Fibroblast of lung (primary cell): Measurements from ENCODE around the gene LSM7. TPM values are rescaled to one million over a fixed set of nuclear protein-coding genes. Genes with fewer than 3 reads are reported as not detected.

Experiments used
- DNase-seq, 2 donors: peaks; one replicate each; pipeline versions ENCODE4 v3.0.0 to v3.0.0-alpha.2; 2010; ENCODE audit warnings: low read depth in 2 of 2
- H2AFZ ChIP-seq: 2 replicates; pipeline ENCODE4 v1.5.1; 2012; ENCODE audit warnings: low read length, control low read depth, inconsistent platforms
- H3K27ac ChIP-seq: 2 replicates; pipeline ENCODE4 v1.5.1; 2011; ENCODE audit warnings: low read length, control low read depth; ENCODE audit not compliant: insufficient read depth
- H3K27me3 ChIP-seq: 2 replicates; pipeline ENCODE4 v1.5.1; 2011; ENCODE audit warnings: mild to moderate bottlenecking, low read length; ENCODE audit not compliant: control insufficient read depth, insufficient read depth
- H3K36me3 ChIP-seq: 2 replicates; pipeline ENCODE4 v1.5.1; 2011; ENCODE audit warnings: low read length; ENCODE audit not compliant: control insufficient read depth, insufficient read depth
- H3K4me1 ChIP-seq: 2 replicates; pipeline ENCODE4 v1.5.1; 2011; ENCODE audit warnings: low read length; ENCODE audit not compliant: control insufficient read depth, insufficient read depth; ENCODE audit errors: extremely low read depth
- H3K4me2 ChIP-seq: 2 replicates; pipeline ENCODE4 v1.5.1; 2011; ENCODE audit warnings: low read length, control low read depth; ENCODE audit not compliant: insufficient read depth; ENCODE audit errors: extremely low read depth
- H3K4me3 ChIP-seq, 4 experiments: fragments of 200-600 bp in 1 of 4; sonication (generic) in 1 of 4; replicated peaks in 1 of 4; 2 replicates each; pipeline ENCODE4 v1.5.1; 2011 to 2016; ENCODE audit warnings: low read length in 4 of 4, low read depth in 3 of 4, mild to moderate bottlenecking in 3 of 4, control low read depth in 2 of 4, inconsistent platforms in 1 of 4, mixed read lengths in 1 of 4; ENCODE audit not compliant: insufficient read depth in 1 of 4; ENCODE audit errors: control extremely low read depth in 1 of 4
- H3K79me2 ChIP-seq: 2 replicates; pipeline ENCODE4 v1.5.1; 2012; ENCODE audit warnings: mild to moderate bottlenecking, low read length, inconsistent platforms; ENCODE audit not compliant: control insufficient read depth, insufficient read depth
- H3K9ac ChIP-seq: 2 replicates; pipeline ENCODE4 v1.5.1; 2011; ENCODE audit warnings: mild to moderate bottlenecking, low read length, control low read depth; ENCODE audit not compliant: insufficient read depth
- H3K9me3 ChIP-seq: 2 replicates; pipeline ENCODE4 v1.5.1; 2012; ENCODE audit warnings: low read depth, low read length; ENCODE audit not compliant: control insufficient read depth, insufficient read depth
- H4K20me1 ChIP-seq: 2 replicates; pipeline ENCODE4 v1.5.1; 2011; ENCODE audit warnings: low read length; ENCODE audit not compliant: control insufficient read depth, insufficient read depth; ENCODE audit errors: extremely low read depth
- EZH2 ChIP-seq: IDR thresholded peaks from 2 replicates; pipeline ENCODE4 v1.5.1; 2012; ENCODE audit warnings: low read length, control low read depth, mild to moderate bottlenecking; ENCODE audit errors: missing control alignments
- polyA plus RNA-seq, 2 donors: library from polyadenylated mRNA; depleted of rRNA in 1 of 2; stranded (reverse) in 1 of 2; unstranded in 1 of 2; fragments of >200 nt; gene quantifications; 2 replicates each; pipeline ENCODE4 v1.2.1, GENCODE V29; 2011 to 2012; ENCODE audit warnings: missing spikeins in 1 of 2
- total RNA-seq: library from RNA; depleted of rRNA; stranded (reverse); fragments of >200 nt; gene quantifications from 2 replicates; pipeline ENCODE4 v1.2.1, GENCODE V29; 2014
- TF ChIP-seq, protein P1 (sequence below), 2 donors: IDR thresholded peaks in 1 of 2; conservative IDR thresholded peaks in 1 of 2; 1 replicate in 1 of 2; 2 replicates in 1 of 2; pipeline ENCODE4 v1.5.1; 2011 to 2012; ENCODE audit warnings: low read length in 2 of 2, control low read depth in 1 of 2, inconsistent platforms in 1 of 2, low read depth in 1 of 2, mild to moderate bottlenecking in 1 of 2

LSM7 gene
- total and polyA plus RNA-seq, 2 donors (not counting 1 experiment from before 2014, with no cell fraction given): 43.1 to 182 TPM

DNA sequence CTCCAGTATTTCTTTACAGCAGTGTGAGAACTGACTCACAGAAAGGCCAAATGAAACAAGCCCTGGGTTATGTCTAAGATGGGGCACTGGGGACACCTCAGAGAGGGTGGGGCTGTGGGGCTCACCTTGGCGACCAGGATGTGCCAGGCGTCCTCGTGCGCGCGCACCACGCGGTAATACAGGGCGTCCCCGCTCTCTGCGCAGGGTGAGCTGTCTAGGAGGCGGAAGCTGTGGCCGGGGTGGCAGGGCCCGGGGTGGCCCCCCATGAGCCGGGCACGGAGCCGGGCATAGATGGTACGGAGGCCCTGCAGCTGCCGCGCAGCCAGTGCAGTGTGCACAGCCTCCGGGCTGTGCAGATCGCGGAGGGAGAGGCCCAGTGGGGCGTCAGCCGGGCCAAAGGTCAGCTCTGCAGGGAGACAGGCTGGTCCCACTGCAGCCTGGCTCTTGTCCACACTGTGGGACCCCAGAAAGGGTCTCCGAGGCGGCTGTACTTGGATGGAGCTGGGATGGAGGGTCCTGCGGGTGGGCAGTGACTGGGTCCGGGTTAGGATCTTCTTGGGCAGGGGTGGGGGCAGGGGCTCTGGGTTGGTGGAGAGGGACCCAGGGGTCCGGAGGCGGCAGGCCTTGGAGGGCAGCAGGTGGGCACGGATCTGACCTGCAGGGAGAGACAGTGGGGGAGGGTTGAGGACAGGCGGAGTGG, 49.8 kb downstream of the LSM7 start:
- Histone ChIP-seq H3K36me3 (peaks cover 10% of the 10 kb centered on the region), H2AFZ (no peak overlapping the region), H4K20me1 (no peaks in the 10 kb centered on the region), H3K27me3 (no peaks in the 10 kb centered on the region), H3K9me3 (no peaks in the 10 kb centered on the region), H3K4me3 (no peak overlapping the region), H3K9ac (no peak overlapping the region), H3K4me2 (no peak overlapping the region), H3K4me1 (peaks cover 2% of the 10 kb centered on the region), H3K79me2 (peaks cover 16% of the 10 kb centered on the region), H3K27ac (no peak overlapping the region)
- TF ChIP-seq, protein P1, sequence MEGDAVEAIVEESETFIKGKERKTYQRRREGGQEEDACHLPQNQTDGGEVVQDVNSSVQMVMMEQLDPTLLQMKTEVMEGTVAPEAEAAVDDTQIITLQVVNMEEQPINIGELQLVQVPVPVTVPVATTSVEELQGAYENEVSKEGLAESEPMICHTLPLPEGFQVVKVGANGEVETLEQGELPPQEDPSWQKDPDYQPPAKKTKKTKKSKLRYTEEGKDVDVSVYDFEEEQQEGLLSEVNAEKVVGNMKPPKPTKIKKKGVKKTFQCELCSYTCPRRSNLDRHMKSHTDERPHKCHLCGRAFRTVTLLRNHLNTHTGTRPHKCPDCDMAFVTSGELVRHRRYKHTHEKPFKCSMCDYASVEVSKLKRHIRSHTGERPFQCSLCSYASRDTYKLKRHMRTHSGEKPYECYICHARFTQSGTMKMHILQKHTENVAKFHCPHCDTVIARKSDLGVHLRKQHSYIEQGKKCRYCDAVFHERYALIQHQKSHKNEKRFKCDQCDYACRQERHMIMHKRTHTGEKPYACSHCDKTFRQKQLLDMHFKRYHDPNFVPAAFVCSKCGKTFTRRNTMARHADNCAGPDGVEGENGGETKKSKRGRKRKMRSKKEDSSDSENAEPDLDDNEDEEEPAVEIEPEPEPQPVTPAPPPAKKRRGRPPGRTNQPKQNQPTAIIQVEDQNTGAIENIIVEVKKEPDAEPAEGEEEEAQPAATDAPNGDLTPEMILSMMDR (conservative IDR thresholded peaks at IDR 0.05 in 1 of 2, IDR thresholded peaks at IDR 0.05 in 1 of 2; ENCODE audit: low read depth in 1 of 2, low read length in 2 of 2): no peak
- TF ChIP-seq EZH2: no peak
- no peak for DNase-seq

DNA sequence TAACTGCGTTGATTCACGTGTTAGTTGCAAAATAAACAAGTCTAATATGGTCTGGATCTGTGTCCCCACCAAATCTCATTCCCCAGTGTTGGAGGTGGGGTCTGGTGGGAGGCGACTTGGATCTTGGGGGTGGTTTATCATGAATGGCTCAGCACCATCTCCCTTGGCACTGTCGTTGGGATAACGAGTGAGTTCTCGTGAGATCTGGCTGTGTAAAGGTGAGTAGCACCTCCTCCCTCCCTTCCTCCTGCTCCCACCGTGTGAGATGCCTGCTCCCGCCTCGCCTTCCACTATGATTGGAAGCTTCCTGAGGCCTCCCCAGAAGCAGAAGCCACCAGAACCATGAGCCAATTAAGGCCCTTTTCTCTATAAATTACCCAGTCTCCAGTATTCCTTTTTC, 51.2 kb downstream of the LSM7 start:
- peaks cover 30% of the 10 kb centered on the region for H3K79me2 ChIP-seq
- no peak overlapping the region for H3K4me3 ChIP-seq
- peaks cover 9% of the 10 kb centered on the region for H3K4me1 ChIP-seq
- DNase-seq: no peak
- H4K20me1 ChIP-seq: peaks cover 2% of the 10 kb centered on the region
- H3K9ac ChIP-seq: no peak overlapping the region
- no peak overlapping the region for H3K4me2 ChIP-seq
- no peak overlapping the region for H3K27ac ChIP-seq
- no peaks in the 10 kb centered on the region for H3K27me3 ChIP-seq
- peaks cover 16% of the 10 kb centered on the region for H3K36me3 ChIP-seq
- no peak overlapping the region for H2AFZ ChIP-seq
- TF ChIP-seq EZH2: no peak
- TF ChIP-seq, protein P1 (conservative IDR thresholded peaks at IDR 0.05 in 1 of 2, IDR thresholded peaks at IDR 0.05 in 1 of 2; ENCODE audit: low read depth in 1 of 2, low read length in 2 of 2): no peak
- H3K9me3 ChIP-seq: no peaks in the 10 kb centered on the region

DNA sequence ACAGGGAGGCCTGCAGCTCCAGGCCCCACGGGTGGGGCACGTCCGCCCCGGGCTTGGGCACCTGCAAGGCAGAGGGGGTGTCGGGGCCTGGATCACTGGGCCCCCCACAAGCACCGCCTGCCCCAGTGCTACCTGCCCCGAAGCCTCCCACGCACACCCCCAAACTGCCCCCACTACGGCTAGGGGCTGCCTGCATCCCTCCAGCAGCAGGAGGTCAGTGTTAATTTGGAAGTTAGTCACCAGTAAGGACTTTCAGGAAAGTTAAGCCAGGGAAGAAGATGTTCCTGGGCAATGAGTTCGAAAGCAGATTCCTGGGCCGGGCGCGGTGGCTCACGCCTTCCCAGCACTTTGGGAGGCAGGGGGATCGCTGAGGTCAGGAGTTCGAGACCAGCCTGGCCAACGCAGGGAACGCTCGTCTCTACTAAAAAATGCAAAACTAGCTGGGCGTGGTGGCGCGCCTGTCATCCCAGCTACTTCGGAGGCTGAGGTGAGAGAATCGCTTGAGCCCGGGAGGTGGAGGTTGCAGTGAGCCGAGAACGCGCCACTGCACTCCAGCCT, 51.9 kb downstream of the LSM7 start:
- DNase-seq: no peak
- Histone ChIP-seq H4K20me1 (peaks cover 4% of the 10 kb centered on the region), H3K4me3 (no peak overlapping the region), H3K4me2 (no peak overlapping the region), H3K27me3 (no peaks in the 10 kb centered on the region), H3K79me2 (peaks cover 37% of the 10 kb centered on the region), H3K9me3 (no peaks in the 10 kb centered on the region), H3K36me3 (peaks cover 20% of the 10 kb centered on the region), H2AFZ (no peak overlapping the region), H3K9ac (no peak overlapping the region), H3K4me1 (peaks cover 9% of the 10 kb centered on the region), H3K27ac (no peak overlapping the region)
- TF ChIP-seq, protein P1 (conservative IDR thresholded peaks at IDR 0.05 in 1 of 2, IDR thresholded peaks at IDR 0.05 in 1 of 2; ENCODE audit: low read depth in 1 of 2, low read length in 2 of 2): no peak
- no peak for TF ChIP-seq EZH2
